Measurements from ENCODE around the gene OR8A1. TPM values are rescaled to one million over a fixed set of nuclear protein-coding genes. Genes with fewer than 3 reads are reported as not detected.

OR8A1 gene
- total RNA-seq, 2 experiments from 2014 or later = not detected

GRCh38 chr11:124577716-124578427, 8.1 kb downstream of the OR8A1 start:
- H3K9me3 ChIP-seq (ENCODE audit: low read length) = no peaks in the 10 kb centered on the region
- H3K4me3 ChIP-seq (ENCODE audit: low read depth, low read length, poor library complexity, severe bottlenecking) = no peak overlapping the region
- H2AFZ ChIP-seq (ENCODE audit: low read length) = no peak overlapping the region
- no peak overlapping the region for H3K4me2 ChIP-seq (ENCODE audit: low read length)
- no peaks in the 10 kb centered on the region for H3K9me2 ChIP-seq (ENCODE audit: insufficient read depth, low read length)
- H4K20me1 ChIP-seq (ENCODE audit: insufficient read depth, low read length) = no peaks in the 10 kb centered on the region
- H3K79me2 ChIP-seq (ENCODE audit: insufficient read depth, low read depth, low read length) = no peaks in the 10 kb centered on the region
- TF ChIP-seq CTCF (conservative IDR thresholded peaks at IDR 0.05; ENCODE audit: low read length) = no peak
- TF ChIP-seq EZH2phosphoT487 (IDR thresholded peaks at IDR 0.05; ENCODE audit: borderline replicate concordance, low read depth, low read length) = no peak
- H3K36me3 ChIP-seq (ENCODE audit: insufficient read depth, low read length) = no peaks in the 10 kb centered on the region
- BruUV-seq (replicated peaks) = no TSS peak
- H3K4me1 ChIP-seq (ENCODE audit: insufficient read depth, low read length, poor library complexity, severe bottlenecking) = no peaks in the 10 kb centered on the region
- H3K27ac ChIP-seq (ENCODE audit: low read depth, low read length, poor library complexity, severe bottlenecking) = no peak overlapping the region
- ChIA-PET CTCF (ENCODE audit: unreplicated experiment) (no interaction called here), POLR2A (interaction anchor here (0.6 to 1.4 kb wide), 3 partner anchors 10 to 184 kb away, joined by 3 to 4 read pairs (median 3); no protein-coding TSS in a partner anchor)
- intact Hi-C loops (cut with micrococcal nuclease; ENCODE audit: unreplicated experiment) = no loop called here
- no peak for DNase-seq (ENCODE audit: low spot score)

- CTCF ChIA-PET (ENCODE audit: unreplicated experiment) = no interaction called here
These were observed 9.0 kb downstream of the OR8A1 start for GRCh38 chr11:124578761-124579160.

More at GRCh38 chr11:124578761-124579160, 9.0 kb downstream of the OR8A1 start:
- TF ChIP-seq EZH2phosphoT487 (IDR thresholded peaks at IDR 0.05; ENCODE audit: borderline replicate concordance, low read depth, low read length) (no peak), CTCF (conservative IDR thresholded peaks at IDR 0.05; ENCODE audit: low read length) (no peak)
- Histone ChIP-seq H2AFZ (ENCODE audit: low read length) (no peak overlapping the region), H4K20me1 (ENCODE audit: insufficient read depth, low read length) (no peaks in the 10 kb centered on the region), H3K27ac (ENCODE audit: low read depth, low read length, poor library complexity, severe bottlenecking) (no peak overlapping the region), H3K4me1 (ENCODE audit: insufficient read depth, low read length, poor library complexity, severe bottlenecking) (no peaks in the 10 kb centered on the region), H3K79me2 (ENCODE audit: insufficient read depth, low read depth, low read length) (no peaks in the 10 kb centered on the region), H3K36me3 (ENCODE audit: insufficient read depth, low read length) (no peaks in the 10 kb centered on the region), H3K4me2 (ENCODE audit: low read length) (no peak overlapping the region), H3K4me3 (ENCODE audit: low read depth, low read length, poor library complexity, severe bottlenecking) (no peak overlapping the region), H3K9me2 (ENCODE audit: insufficient read depth, low read length) (no peaks in the 10 kb centered on the region), H3K9me3 (ENCODE audit: low read length) (no peaks in the 10 kb centered on the region)
- POLR2A ChIA-PET = interaction anchor here (0.6 to 1.4 kb wide), 2 partner anchors 11 to 184 kb away, joined by 3 to 4 read pairs; no protein-coding TSS in a partner anchor
- intact Hi-C loops (cut with micrococcal nuclease; ENCODE audit: unreplicated experiment) = no loop called here
- no TSS peak for BruUV-seq (replicated peaks)
- DNase-seq (ENCODE audit: low spot score) = no peak
